Endothelial cell of umbilical vein (primary cell): ENCODE results near the gene LY6G6C. TPM values are rescaled to one million over a fixed set of nuclear protein-coding genes. Genes with fewer than 3 reads are reported as not detected.

Source experiments
- BruUV-seq: library from RNA; stranded (reverse); fragments of 400-500 nt; replicated peaks from 2 replicates; lab custom pipeline; 2021; lab: Mats Ljungman, UMichigan
- CTCF ChIA-PET: fragments of 300-600, 350-600 bp; sonication (Branson Sonifier 250); formaldehyde crosslinking; loops from one replicate; lab custom pipeline; 2021; ENCODE audit warnings: antibody characterized with exemption, inconsistent platforms; lab: Charles Lee
- POLR2A ChIA-PET: fragments of 300-600, 350-600 bp; sonication (Branson Sonifier 250); formaldehyde crosslinking; loops from one replicate; lab custom pipeline; 2021; ENCODE audit warnings: antibody characterized with exemption, inconsistent platforms; lab: Charles Lee
- DNase-seq: peaks from one replicate; pipeline ENCODE4 v3.0.0-alpha.2; 2011; ENCODE audit warnings: low read depth, low spot score
- FAIRE-seq: peaks from 2 replicates; lab custom pipeline; 2011; peaks lifted over from hg19 to GRCh38; lab: Jason Lieb, UNC
- H2AFZ ChIP-seq: 2 replicates; pipeline ENCODE4 v1.6.0; 2012; ENCODE audit warnings: low read depth, low read length, control low read depth, inconsistent platforms
- H3K27ac ChIP-seq: 2 replicates; pipeline ENCODE4 v1.5.1; 2011; ENCODE audit warnings: low read depth, mild to moderate bottlenecking, control low read depth, low read length, moderate library complexity; ENCODE audit not compliant: insufficient read depth
- H3K27me3 ChIP-seq, 2 experiments: 2 replicates each; pipeline versions ENCODE4 v1.6.0 to v1.6.1; 2011; ENCODE audit warnings: low read length in 2 of 2, mixed read lengths in 1 of 2; ENCODE audit not compliant: control insufficient read depth in 2 of 2, insufficient read depth in 2 of 2
- H3K36me3 ChIP-seq, 2 experiments: 2 replicates in 1 of 2; 3 replicates in 1 of 2; pipeline ENCODE4 v1.5.1; 2011; ENCODE audit warnings: low read length in 2 of 2, mild to moderate bottlenecking in 1 of 2, moderate library complexity in 1 of 2; ENCODE audit not compliant: control insufficient read depth in 2 of 2, insufficient read depth in 2 of 2; ENCODE audit errors: extremely low read depth in 1 of 2
- H3K4me1 ChIP-seq: 3 replicates; pipeline ENCODE4 v1.5.1; 2011; ENCODE audit warnings: mild to moderate bottlenecking, low read length; ENCODE audit not compliant: control insufficient read depth, insufficient read depth; ENCODE audit errors: extremely low read depth
- H3K4me2 ChIP-seq: 2 replicates; pipeline ENCODE4 v1.6.1; 2011; ENCODE audit warnings: low read length, control low read depth, mixed read lengths; ENCODE audit not compliant: insufficient read depth
- H3K4me3 ChIP-seq, 3 experiments: fragments of 200-600 bp in 1 of 3; sonication (generic), shearing (Covaris generic) in 1 of 3; replicated peaks in 1 of 3; 2 replicates each; pipeline ENCODE4 v1.5.1; 2011 to 2016; ENCODE audit warnings: control low read depth in 3 of 3, low read length in 3 of 3, mild to moderate bottlenecking in 2 of 3, inconsistent platforms in 1 of 3, low read depth in 1 of 3, moderate library complexity in 1 of 3; ENCODE audit not compliant: insufficient read depth in 1 of 3
- H3K79me2 ChIP-seq: 2 replicates; pipeline ENCODE4 v1.6.0; 2012; ENCODE audit warnings: low read length, inconsistent platforms; ENCODE audit not compliant: control insufficient read depth, insufficient read depth
- H3K9ac ChIP-seq: replicated peaks from 2 replicates; pipeline ENCODE3; 2011; ENCODE audit warnings: low read length, control low read depth; ENCODE audit not compliant: insufficient read depth; ENCODE audit errors: extremely low read depth
- H3K9me1 ChIP-seq: replicated peaks from 3 replicates; pipeline ENCODE4 v1.6.0; 2011; ENCODE audit warnings: mild to moderate bottlenecking, low read length; ENCODE audit not compliant: control insufficient read depth, insufficient read depth; ENCODE audit errors: extremely low read depth
- H3K9me3 ChIP-seq: replicated peaks from 2 replicates; pipeline ENCODE4 v1.5.1; 2012; ENCODE audit warnings: low read length, inconsistent platforms; ENCODE audit not compliant: control insufficient read depth, insufficient read depth
- H4K20me1 ChIP-seq: replicated peaks from 2 replicates; pipeline ENCODE3; 2011; ENCODE audit warnings: mild to moderate bottlenecking, low read length; ENCODE audit not compliant: control insufficient read depth, insufficient read depth; ENCODE audit errors: extremely low read depth
- CTCF ChIP-seq, 2 donors: IDR thresholded peaks; 1 replicate in 1 of 2; 2 replicates in 1 of 2; pipeline ENCODE4 v1.5.1; 2011; ENCODE audit warnings: low read length in 2 of 2, mild to moderate bottlenecking in 2 of 2, moderate library complexity in 2 of 2, control low read depth in 1 of 2, inconsistent platforms in 1 of 2, low read depth in 1 of 2; ENCODE audit not compliant: insufficient read depth in 1 of 2; ENCODE audit errors: extremely low read depth in 1 of 2
- EZH2 ChIP-seq: IDR thresholded peaks from 2 replicates; pipeline ENCODE4 v1.6.1; 2012; ENCODE audit warnings: borderline replicate concordance, low read depth, mild to moderate bottlenecking, moderate library complexity, low read length, inconsistent platforms; ENCODE audit not compliant: severe bottlenecking
- FOS ChIP-seq: IDR thresholded peaks from 2 replicates; pipeline ENCODE4 v1.6.1; 2011; ENCODE audit warnings: mild to moderate bottlenecking, low read length, moderate library complexity, borderline replicate concordance; ENCODE audit not compliant: insufficient read depth
- JUN ChIP-seq: IDR thresholded peaks from 2 replicates; pipeline ENCODE4 v1.6.1; 2011; ENCODE audit warnings: borderline replicate concordance, low read depth; ENCODE audit not compliant: insufficient read length, insufficient read depth
- MAX ChIP-seq: IDR thresholded peaks from 2 replicates; pipeline ENCODE4 v1.6.1; 2011; ENCODE audit not compliant: insufficient read depth, insufficient read length
- POLR2A ChIP-seq: IDR thresholded peaks from 2 replicates; pipeline ENCODE4 v1.6.1; 2012; ENCODE audit warnings: low read depth, mild to moderate bottlenecking, control low read depth, low read length
- dilution Hi-C: fragments of 300-500 bp; cut with MboI; formaldehyde crosslinking; loops from one replicate; pipeline ENCODE4 v1.15.0; 2019; ENCODE audit warnings: low sequenced_read_pairs; ENCODE audit not compliant: extremely low pct_ligation_motif_present
- intact Hi-C: fragments of 100-400 bp; cut with micrococcal nuclease; formaldehyde crosslinking; loops from one replicate; pipeline ENCODE4 v1.10.0; 2022
- polyA plus RNA-seq, 4 experiments: library from polyadenylated mRNA; depleted of rRNA in 3 of 4; stranded (reverse) in 3 of 4; unstranded in 1 of 4; fragments of >200 nt; gene quantifications; 2 replicates each; pipeline versions ENCODE4 v1.2.1 to v1.2.3, GENCODE V29; 2011 to 2012; ENCODE audit warnings: missing spikeins in 1 of 4
- total RNA-seq: library from RNA; stranded (reverse); gene quantifications from 2 replicates; pipeline ENCODE4 v1.2.3, GENCODE V29; 2021

The LY6G6C gene
- total and polyA plus RNA-seq, 2 donors (not counting 3 experiments of a cell fraction or from before 2014, with no cell fraction given), result 0.33 TPM; not detected in 1

DNA sequence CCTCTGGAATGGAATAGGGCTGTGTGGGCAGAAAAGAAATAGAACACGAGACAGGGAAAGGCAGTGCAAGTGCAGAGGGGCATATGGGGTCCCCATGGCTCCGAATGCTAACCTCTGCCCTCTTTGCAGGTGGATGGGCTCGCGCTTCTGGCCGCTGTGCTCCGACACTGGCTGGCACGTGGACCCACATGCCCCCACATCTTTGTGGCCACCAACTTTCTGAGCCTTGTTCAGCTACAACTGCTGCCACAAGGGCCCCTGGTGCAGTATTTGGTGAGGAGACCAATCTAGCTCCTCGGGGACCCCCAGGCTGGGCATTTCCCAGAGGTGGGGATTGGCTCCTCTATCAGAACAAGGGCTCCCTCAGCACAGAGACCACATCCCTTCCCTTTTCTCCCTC is 39.8 kb upstream of the LY6G6C start:
- TF ChIP-seq CTCF (IDR thresholded peaks at IDR 0.05; ENCODE audit: extremely low read depth in 1 of 2, insufficient read depth in 1 of 2, low read depth in 1 of 2, low read length in 2 of 2) (no peak), POLR2A (no peak), MAX (no peak), JUN (no peak), FOS (no peak), EZH2 (no peak)
- Histone ChIP-seq H3K4me3 (no peak overlapping the region), H2AFZ (no peak overlapping the region), H3K27me3 (no peaks in the 10 kb centered on the region), H3K79me2 (no peaks in the 10 kb centered on the region), H3K36me3 (peaks cover 2% of the 10 kb centered on the region in 2 experiments), H3K27ac (no peak overlapping the region), H3K9me3 (no peaks in the 10 kb centered on the region), H4K20me1 (no peaks in the 10 kb centered on the region), H3K9ac (no peak overlapping the region), H3K4me1 (no peaks in the 10 kb centered on the region), H3K4me2 (no peak overlapping the region), H3K9me1 (no peaks in the 10 kb centered on the region)
- intact Hi-C loops, result no loop called here
- ChIA-PET CTCF (interaction anchor here (1.0 kb wide), 1 partner anchor 9 kb away, joined by 3 read pairs; no protein-coding TSS in a partner anchor), POLR2A (no interaction called here)
- dilution Hi-C loops, result no loop called here
- DNase-seq (no peak), FAIRE-seq (no peak)
- BruUV-seq, result no TSS peak
